HepG2 (cell line): Measurements from ENCODE around the gene CABLES1. TPM values are rescaled to one million over a fixed set of nuclear protein-coding genes. Genes with fewer than 3 reads are reported as not detected.

Experiments used
- ATAC-seq: fragments of 200-7000 bp; cut with Tn5 transposase; 3 replicates; pipeline ENCODE4 v1.9.1; 2020; ENCODE audit warnings: mild to moderate bottlenecking, moderate library complexity
- Bru-seq: library from RNA; stranded (reverse); fragments of 400-500 nt; gene quantifications from one replicate; lab custom pipeline; 2021; lab: Mats Ljungman, UMichigan
- BruChase-seq, 2 experiments: library from RNA; stranded (reverse); fragments of 400-500 nt; gene quantifications; one replicate each; lab custom pipeline; 2021; lab: Mats Ljungman, UMichigan
- BruUV-seq: library from RNA; stranded (reverse); fragments of 400-500 nt; replicated peaks from 2 replicates; lab custom pipeline; 2021; lab: Mats Ljungman, UMichigan
- CTCF ChIA-PET: fragments of 300-600 bp; formaldehyde crosslinking; extraction: SDS; loops from one replicate; lab custom pipeline; 2021; ENCODE audit warnings: low total read pairs, inconsistent platforms, low intra/inter-chr PET ratio; lab: Yijun Ruan, JAX
- POLR2A ChIA-PET: fragments of 350-600 bp; sonication (Branson Sonifier 250); formaldehyde crosslinking; loops from one replicate; lab custom pipeline; 2020; ENCODE audit warnings: antibody characterized with exemption, inconsistent platforms; lab: Yijun Ruan, JAX
- DNase-seq: peaks from one replicate; pipeline ENCODE4 v3.0.0-alpha.2; 2015; ENCODE audit warnings: low spot score
- FAIRE-seq: peaks from 3 replicates; lab custom pipeline; 2011; peaks lifted over from hg19 to GRCh38; lab: Jason Lieb, UNC
- H2AFZ ChIP-seq: one replicate; pipeline ENCODE4 v1.6.1; 2011; ENCODE audit warnings: low read length, inconsistent platforms
- H3K27ac ChIP-seq: fragments of 300-600 bp; 3 replicates; pipeline ENCODE4 v1.8.0; 2011; ENCODE audit warnings: mixed run types, mild to moderate bottlenecking, mixed read lengths, low read length, inconsistent platforms; ENCODE audit not compliant: insufficient read depth; ENCODE audit errors: extremely low read length
- H3K27me3 ChIP-seq, 2 experiments: fragments of 200-600 bp in 1 of 2; 2 replicates in 1 of 2; 3 replicates in 1 of 2; pipeline versions ENCODE4 v1.6.0 to v1.8.0; 2011; ENCODE audit warnings: low read length in 2 of 2, mild to moderate bottlenecking in 2 of 2, moderate library complexity in 2 of 2, inconsistent platforms in 1 of 2; ENCODE audit not compliant: insufficient read depth in 2 of 2, control insufficient read depth in 1 of 2
- H3K36me3 ChIP-seq, 2 experiments: fragments of 200-600 bp in 1 of 2; replicated peaks in 1 of 2; 2 replicates in 1 of 2; 3 replicates in 1 of 2; pipeline versions ENCODE4 v1.5.1 to v1.8.0; 2011; ENCODE audit warnings: low read length in 2 of 2, inconsistent platforms in 1 of 2; ENCODE audit not compliant: insufficient read depth in 2 of 2, control insufficient read depth in 1 of 2
- H3K4me1 ChIP-seq: 2 replicates; pipeline ENCODE4 v1.5.1; 2012; ENCODE audit warnings: low read length, inconsistent platforms; ENCODE audit not compliant: insufficient read depth
- H3K4me2 ChIP-seq: 2 replicates; pipeline ENCODE4 v1.6.0; 2011; ENCODE audit warnings: low read depth, low read length, inconsistent platforms
- H3K4me3 ChIP-seq, 3 experiments: fragments of 200-600 bp in 1 of 3; sonication (generic), shearing (Covaris generic) in 1 of 3; replicated peaks in 1 of 3; 2 replicates each; pipeline ENCODE4 v1.5.1; 2011 to 2016; ENCODE audit warnings: low read length in 3 of 3, inconsistent platforms in 2 of 3, low read depth in 2 of 3, mild to moderate bottlenecking in 2 of 3, control low read depth in 1 of 3, mixed read lengths in 1 of 3; ENCODE audit not compliant: insufficient read depth in 1 of 3
- H3K79me2 ChIP-seq: one replicate; pipeline ENCODE4 v1.6.1; 2011; ENCODE audit warnings: low read length, inconsistent platforms; ENCODE audit not compliant: insufficient read depth
- H3K9ac ChIP-seq: 2 replicates; pipeline ENCODE4 v1.6.0; 2011; ENCODE audit warnings: mild to moderate bottlenecking, low read depth, low read length, inconsistent platforms; ENCODE audit not compliant: insufficient read depth
- H3K9me3 ChIP-seq: 2 replicates; pipeline ENCODE4 v1.5.1; 2012; ENCODE audit warnings: mild to moderate bottlenecking, low read length
- H4K20me1 ChIP-seq: 2 replicates; pipeline ENCODE4 v1.6.0; 2011; ENCODE audit warnings: inconsistent platforms, mild to moderate bottlenecking, low read length, moderate library complexity; ENCODE audit not compliant: insufficient read depth
- AHR ChIP-seq: IDR thresholded peaks from 2 replicates; pipeline ENCODE4 v1.6.1; 2018; ENCODE audit warnings: missing genetic modification reagents, missing compliant biosample characterization
- GABPB1 ChIP-seq: IDR thresholded peaks from 2 replicates; pipeline ENCODE4 v1.6.1; 2016; ENCODE audit warnings: mild to moderate bottlenecking, missing genetic modification reagents, moderate library complexity, missing compliant biosample characterization
- IKZF1 ChIP-seq: fragments of 450-650 bp; IDR thresholded peaks from 2 replicates; pipeline ENCODE4 v1.7.1; 2016
- MAX ChIP-seq: IDR thresholded peaks from 2 replicates; pipeline ENCODE4 v1.6.1; 2012; ENCODE audit warnings: inconsistent platforms
- MTF1 ChIP-seq: sonication (generic); formaldehyde crosslinking; IDR thresholded peaks from 2 replicates; pipeline ENCODE4 v1.5.0; 2020; ENCODE audit warnings: missing genetic modification reagents
- USF2 ChIP-seq, 2 experiments: sonication (generic) in 1 of 2; formaldehyde crosslinking in 1 of 2; IDR thresholded peaks; 2 replicates each; pipeline versions ENCODE4 v1.5.1 to v1.6.1; 2011 to 2020; ENCODE audit warnings: borderline replicate concordance in 1 of 2, low read depth in 1 of 2, low read length in 1 of 2, mild to moderate bottlenecking in 1 of 2, missing genetic modification reagents in 1 of 2, moderate library complexity in 1 of 2
- ZMAT3 ChIP-seq: sonication (generic); formaldehyde crosslinking; conservative IDR thresholded peaks from 2 replicates; pipeline ENCODE4 v1.7.0; 2021; ENCODE audit warnings: missing genetic modification reagents
- ZNF317 ChIP-seq: sonication (generic); formaldehyde crosslinking; IDR thresholded peaks from 2 replicates; pipeline ENCODE4 v1.5.0; 2020; ENCODE audit warnings: mild to moderate bottlenecking, missing genetic modification reagents
- ZNF513 ChIP-seq: sonication (generic); formaldehyde crosslinking; conservative IDR thresholded peaks from 2 replicates; pipeline ENCODE4 v1.5.0; 2020; ENCODE audit warnings: missing genetic modification reagents
- ZNF614 ChIP-seq: IDR thresholded peaks from 2 replicates; pipeline ENCODE4 v1.6.1; 2018; ENCODE audit warnings: missing biosample characterization, missing genetic modification reagents, inconsistent platforms, borderline replicate concordance
- WGBS: methylation state at CpG from one replicate; pipeline ENCODE4 v1.1.6; 2017; ENCODE audit warnings: low lambda C conversion rate; 5-methylcytosine and 5-hydroxymethylcytosine counted together
- in situ Hi-C: cut with HindIII; loops from 2 replicates; pipeline ENCODE4 v1.10.0; 2017; ENCODE audit warnings: low pct_unique_long_range_greater_than_20kb; ENCODE audit not compliant: extremely low pct_ligation_motif_present
- intact Hi-C: fragments of 100-400 bp; cut with micrococcal nuclease; formaldehyde crosslinking; loops from one replicate; pipeline ENCODE4 v1.10.0; 2022; ENCODE audit not compliant: unreplicated experiment
- long read RNA-seq, 2 experiments: library from RNA in 1 of 2; library from polyadenylated mRNA in 1 of 2; stranded (forward) in 1 of 2; unstranded in 1 of 2; transcript quantifications; one replicate each; pipeline ENCODE4 v2.0.0, GENCODE V29; 2019 to 2022
- polyA minus RNA-seq, 3 experiments: library from RNA; depleted of rRNA, polyadenylated mRNA; stranded (reverse); fragments of >200 nt; gene quantifications; 2 replicates each; pipeline ENCODE4 v1.2.3, GENCODE V29; 2011; ENCODE audit warnings: low replicate concordance in 1 of 3
- polyA plus RNA-seq, 8 experiments: library from polyadenylated mRNA; depleted of rRNA in 3 of 8; stranded (reverse) in 7 of 8; unstranded in 1 of 8; fragments of >200 nt; fragmentation: Illumina TruSeq in 4 of 8; extraction: Trizol in 4 of 8; gene quantifications; 2 replicates each; pipeline versions ENCODE4 v1.2.1 to v1.2.3, GENCODE V29; 2011 to 2016; ENCODE audit warnings: low read depth in 4 of 8, missing spikeins in 1 of 8, mixed read lengths in 1 of 8; ENCODE audit not compliant: insufficient read depth in 1 of 8
- total RNA-seq, 5 experiments: library from RNA; depleted of rRNA; stranded (reverse); fragments of >200 nt; fragmentation: Illumina TruSeq; extraction: Trizol; gene quantifications; 2 replicates each; pipeline ENCODE4 v1.2.3, GENCODE V29; 2016; ENCODE audit warnings: low read depth in 1 of 5

CABLES1 gene, protein sequence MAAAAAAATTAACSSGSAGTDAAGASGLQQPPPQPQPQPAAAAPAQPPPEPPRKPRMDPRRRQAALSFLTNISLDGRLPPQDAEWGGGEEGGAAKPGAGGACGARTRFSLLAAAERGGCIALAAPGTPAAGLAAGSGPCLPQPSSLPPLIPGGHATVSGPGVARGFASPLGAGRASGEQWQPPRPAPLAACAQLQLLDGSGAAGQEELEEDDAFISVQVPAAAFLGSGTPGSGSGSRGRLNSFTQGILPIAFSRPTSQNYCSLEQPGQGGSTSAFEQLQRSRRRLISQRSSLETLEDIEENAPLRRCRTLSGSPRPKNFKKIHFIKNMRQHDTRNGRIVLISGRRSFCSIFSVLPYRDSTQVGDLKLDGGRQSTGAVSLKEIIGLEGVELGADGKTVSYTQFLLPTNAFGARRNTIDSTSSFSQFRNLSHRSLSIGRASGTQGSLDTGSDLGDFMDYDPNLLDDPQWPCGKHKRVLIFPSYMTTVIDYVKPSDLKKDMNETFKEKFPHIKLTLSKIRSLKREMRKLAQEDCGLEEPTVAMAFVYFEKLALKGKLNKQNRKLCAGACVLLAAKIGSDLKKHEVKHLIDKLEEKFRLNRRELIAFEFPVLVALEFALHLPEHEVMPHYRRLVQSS
- total RNA-seq (2016; rRNA removed; fragmentation: Illumina TruSeq; extraction: Trizol) (25.8 and 32.4 TPM in 2 replicates), polyA plus RNA-seq (2011; rRNA removed) (14.7 and 15.5 TPM in 2 replicates), polyA minus RNA-seq (2011; rRNA and poly(A)+ RNA removed; ENCODE audit: low replicate concordance) (12.7 and 15.8 TPM in 2 replicates), Bru-seq, nascent RNA (percentile 81 among the genes with signal in this experiment), BruChase-seq, experiment 1, labeled RNA remaining after a 6-hour chase (percentile 74 among the genes with signal in this experiment), BruChase-seq, experiment 2, labeled RNA remaining after a 2-hour chase (percentile 77 among the genes with signal in this experiment)
- total RNA-seq (2016; cell fraction: cytosol; rRNA removed; fragmentation: Illumina TruSeq; extraction: Trizol; ENCODE audit: low read depth) = 7.2 and 8.8 TPM in 2 replicates
- 24.2 and 25.8 TPM in 2 replicates for total RNA-seq (2016; cell fraction: insoluble cytoplasmic fraction; rRNA removed; fragmentation: Illumina TruSeq; extraction: Trizol)
- 31.6 and 31.8 TPM in 2 replicates for total RNA-seq (2016; cell fraction: membrane; rRNA removed; fragmentation: Illumina TruSeq; extraction: Trizol)
- total RNA-seq (2016; cell fraction: nucleus; rRNA removed; fragmentation: Illumina TruSeq; extraction: Trizol) = 23.4 and 24.3 TPM in 2 replicates
- polyA plus RNA-seq (2011; cell fraction: cytosol; rRNA removed) = 11.3 and 13.8 TPM in 2 replicates
- polyA plus RNA-seq (2011; cell fraction: nucleus; rRNA removed) = 13.3 and 13.6 TPM in 2 replicates
- polyA plus RNA-seq (2012) = 21.4 and 30.0 TPM in 2 replicates
- polyA plus RNA-seq (2016; cell fraction: cytosol; fragmentation: Illumina TruSeq; extraction: Trizol; ENCODE audit: low read depth) = 8.1 and 10.3 TPM in 2 replicates
- 31.8 and 42.4 TPM in 2 replicates for polyA plus RNA-seq (2016; cell fraction: insoluble cytoplasmic fraction; fragmentation: Illumina TruSeq; extraction: Trizol; ENCODE audit: low read depth)
- polyA plus RNA-seq (2016; cell fraction: membrane; fragmentation: Illumina TruSeq; extraction: Trizol; ENCODE audit: low read depth) = 27.2 and 29.8 TPM in 2 replicates
- 28.1 and 31.7 TPM in 2 replicates for polyA plus RNA-seq (2016; cell fraction: nucleus; fragmentation: Illumina TruSeq; extraction: Trizol; ENCODE audit: insufficient read depth, low read depth)
- 12.3 and 13.9 TPM in 2 replicates for polyA minus RNA-seq (2011; cell fraction: cytosol; rRNA and poly(A)+ RNA removed)
- 26.8 and 35.3 TPM in 2 replicates for polyA minus RNA-seq (2011; cell fraction: nucleus; rRNA and poly(A)+ RNA removed)
- long read RNA-seq, experiment 1, partial matches to known transcripts = 10 of 15 reads
- long read RNA-seq, experiment 1, other reads (novel, unspliced or antisense) = 5 of 15 reads
- long read RNA-seq, experiment 2, full-length matches to known transcripts = 54 of 122 reads
- long read RNA-seq, experiment 2, partial matches to known transcripts = 9 of 122 reads
- long read RNA-seq, experiment 2, other reads (novel, unspliced or antisense) = 59 of 122 reads

GRCh38 chr18:23134780-23135549 is at the start of gene CABLES1:
Gene CABLES1 (plus strand): TSS chr18:23135485. CDS start chr18:23135763, 278 bp downstream.
- H2AFZ ChIP-seq = no peak within 1 kb of the TSS
- ChIA-PET CTCF (interaction anchor here (0.8 kb wide), 1 partner anchor 277 kb away, joined by 3 read pairs; no protein-coding TSS in a partner anchor), POLR2A (interaction anchor here (0.7 to 3.0 kb wide), 21 partner anchors 8 to 368 kb away, joined by 3 to 17 read pairs (median 5); partner anchors contain the start of genes RIOK3 and RMC1)
- H3K9me3 ChIP-seq = no peaks in the 10 kb centered on the region
- peak within 1 kb of the TSS; percentile 86 for H3K9ac ChIP-seq
- H3K36me3 ChIP-seq = no peaks in the 10 kb centered on the region
- peaks cover 65% of the 10 kb centered on the region for H3K4me1 ChIP-seq
- intact Hi-C loops (loop anchor here (5.0 kb wide), 1 partner anchor 52 kb away; no protein-coding TSS in a partner anchor), in situ Hi-C loops (loop anchor here (10.0 kb wide), 1 partner anchor 240 kb away; no protein-coding TSS in a partner anchor)
- DNase-seq = peak; percentile 74
- BruUV-seq = TSS peak; percentile 84
- H4K20me1 ChIP-seq = no peaks in the 10 kb centered on the region
- peak within 1 kb of the TSS; percentile 86 for H3K27ac ChIP-seq
- peak within 1 kb of the TSS; percentile 100 for H3K4me2 ChIP-seq
- peak within 1 kb of the TSS; percentile 68 to 91 (median 83) for H3K4me3 ChIP-seq
- ATAC-seq = peak; percentile 33
- H3K79me2 ChIP-seq = peaks cover 44% of the 10 kb centered on the region
- H3K27me3 ChIP-seq = no peaks in the 10 kb centered on the region; a peak in 1 of 5 replicates
- under 1% methylated on average over 33 of the region's 67 CpGs for WGBS
- FAIRE-seq = no peak
- TF ChIP-seq USF2 (IDR thresholded peaks at IDR 0.05; ENCODE audit: low read depth, low read length) = peak; percentile 56
- peak; percentile 73; the same call in 1 of the 2 replicates for TF ChIP-seq USF2 (CRISPR knock-in tag; IDR thresholded peaks at IDR 0.05; ENCODE audit: borderline replicate concordance)
- TF ChIP-seq IKZF1 = no peak
- peak; percentile 76 for TF ChIP-seq GABPB1
- TF ChIP-seq ZNF614 (CRISPR knock-in tag) = peak; percentile 13; the same call in 1 of the 2 replicates
- peak; percentile 73; the same call in 1 of the 2 replicates for TF ChIP-seq ZMAT3 (CRISPR knock-in tag)
- TF ChIP-seq MAX = peak; percentile 86
- peak; percentile 44 for TF ChIP-seq ZNF317 (CRISPR knock-in tag)
- TF ChIP-seq ZNF513 (CRISPR knock-in tag) = no peak
- no peak for TF ChIP-seq AHR (CRISPR knock-in tag)
- no peak for TF ChIP-seq MTF1 (CRISPR knock-in tag)
